Liver (tissue), 9 donors: Measurements from ENCODE around the gene CBLC. TPM values are rescaled to one million over a fixed set of nuclear protein-coding genes. Genes with fewer than 3 reads are reported as not detected.

Experiments used
- DNase-seq: peaks from one replicate; pipeline ENCODE4 v3.0.0-alpha.2; 2017; ENCODE audit warnings: low spot score
- H3K27ac ChIP-seq, 2 donors: one replicate each; pipeline ENCODE4 v1.7.0; 2013; ENCODE audit warnings: inconsistent platforms in 2 of 2, low read length in 2 of 2, control low read depth in 1 of 2, low read depth in 1 of 2, mild to moderate bottlenecking in 1 of 2
- H3K27me3 ChIP-seq, 4 donors: one replicate each; pipeline versions ENCODE4 v1.6.1 to v1.7.0; 2013; ENCODE audit warnings: low read length in 3 of 4, inconsistent platforms in 1 of 4, mild to moderate bottlenecking in 1 of 4, moderate library complexity in 1 of 4; ENCODE audit not compliant: control insufficient read depth in 4 of 4, insufficient read depth in 4 of 4
- H3K36me3 ChIP-seq, 4 donors: one replicate each; pipeline versions ENCODE4 v1.6.1 to v1.7.0; 2013; ENCODE audit warnings: low read length in 3 of 4, mild to moderate bottlenecking in 3 of 4, low read depth in 1 of 4, moderate library complexity in 1 of 4; ENCODE audit not compliant: control insufficient read depth in 4 of 4, insufficient read depth in 3 of 4
- H3K4me1 ChIP-seq, 4 donors: one replicate each; pipeline versions ENCODE4 v1.6.1 to v1.7.0; 2013; ENCODE audit warnings: low read length in 3 of 4, mild to moderate bottlenecking in 3 of 4, moderate library complexity in 1 of 4; ENCODE audit not compliant: control insufficient read depth in 4 of 4, insufficient read depth in 4 of 4
- H3K4me3 ChIP-seq, 3 donors: one replicate each; pipeline versions ENCODE4 v1.6.1 to v1.7.0; 2013; ENCODE audit warnings: low read length in 3 of 3, control low read depth in 1 of 3, low read depth in 1 of 3, mild to moderate bottlenecking in 1 of 3
- H3K9ac ChIP-seq, 2 donors: one replicate each; pipeline ENCODE4 v1.7.0; 2013; ENCODE audit warnings: low read length in 2 of 2, mild to moderate bottlenecking in 2 of 2, moderate library complexity in 2 of 2, control low read depth in 1 of 2, low read depth in 1 of 2
- H3K9me3 ChIP-seq, 4 donors: one replicate each; pipeline versions ENCODE4 v1.6.1 to v1.7.0; 2013; ENCODE audit warnings: low read length in 3 of 4; ENCODE audit not compliant: control insufficient read depth in 4 of 4
- ATF3 ChIP-seq: IDR thresholded peaks from 2 replicates; pipeline ENCODE4 v1.6.1; 2016; ENCODE audit warnings: antibody characterized with exemption
- CTCF ChIP-seq: fragments of 150-350 bp; IDR thresholded peaks from 2 replicates; pipeline ENCODE4 v1.5.1; 2017; ENCODE audit warnings: improper control_type of control experiment, low read depth, low read length; ENCODE audit not compliant: missing input control
- EGR1 ChIP-seq, 2 donors: IDR thresholded peaks; 2 replicates each; pipeline ENCODE4 v1.6.1; 2016 to 2018; ENCODE audit warnings: antibody characterized with exemption in 2 of 2, low read depth in 2 of 2
- FOXA1 ChIP-seq: IDR thresholded peaks from 2 replicates; pipeline ENCODE4 v1.6.1; 2016; ENCODE audit warnings: antibody characterized with exemption
- FOXA2 ChIP-seq: IDR thresholded peaks from 2 replicates; pipeline ENCODE4 v1.6.1; 2016; ENCODE audit warnings: antibody characterized with exemption
- GABPA ChIP-seq, 2 donors: IDR thresholded peaks in 1 of 2; conservative IDR thresholded peaks in 1 of 2; 2 replicates each; pipeline ENCODE4 v1.6.1; 2016; ENCODE audit warnings: antibody characterized with exemption in 2 of 2, mild to moderate bottlenecking in 1 of 2, moderate library complexity in 1 of 2
- HNF4A ChIP-seq, 2 donors: conservative IDR thresholded peaks; 2 replicates each; pipeline ENCODE4 v1.6.1; 2016; ENCODE audit warnings: antibody characterized with exemption in 2 of 2, mild to moderate bottlenecking in 2 of 2
- HNF4G ChIP-seq: IDR thresholded peaks from 2 replicates; pipeline ENCODE4 v1.6.1; 2016; ENCODE audit warnings: antibody characterized with exemption
- JUND ChIP-seq, 2 donors: IDR thresholded peaks; 2 replicates each; pipeline ENCODE4 v1.6.1; 2016; ENCODE audit warnings: antibody characterized with exemption in 2 of 2
- MAX ChIP-seq: IDR thresholded peaks from 2 replicates; pipeline ENCODE4 v1.6.1; 2016; ENCODE audit warnings: antibody characterized with exemption
- NR2F2 ChIP-seq: IDR thresholded peaks from 2 replicates; pipeline ENCODE4 v1.6.1; 2016; ENCODE audit warnings: antibody characterized with exemption
- RAD21 ChIP-seq, 2 donors: IDR thresholded peaks; 2 replicates each; pipeline ENCODE4 v1.6.1; 2016; ENCODE audit warnings: antibody characterized with exemption in 2 of 2, mild to moderate bottlenecking in 2 of 2
- REST ChIP-seq: IDR thresholded peaks from 2 replicates; pipeline ENCODE4 v1.6.1; 2016; ENCODE audit warnings: antibody characterized with exemption, mild to moderate bottlenecking
- RXRA ChIP-seq, 2 donors: IDR thresholded peaks; 2 replicates each; pipeline ENCODE4 v1.6.1; 2017 to 2018; ENCODE audit warnings: antibody characterized with exemption in 2 of 2, mild to moderate bottlenecking in 1 of 2
- SP1 ChIP-seq: IDR thresholded peaks from 2 replicates; pipeline ENCODE4 v1.6.1; 2018; ENCODE audit warnings: antibody characterized with exemption, mild to moderate bottlenecking
- TAF1 ChIP-seq: conservative IDR thresholded peaks from 2 replicates; pipeline ENCODE4 v1.6.1; 2016; ENCODE audit warnings: antibody characterized with exemption, mild to moderate bottlenecking
- YY1 ChIP-seq: IDR thresholded peaks from 2 replicates; pipeline ENCODE4 v1.6.1; 2016; ENCODE audit warnings: antibody characterized with exemption, mild to moderate bottlenecking
- ZBTB33 ChIP-seq: IDR thresholded peaks from 2 replicates; pipeline ENCODE4 v1.6.1; 2016; ENCODE audit warnings: antibody characterized with exemption
- WGBS: extraction: QIAGEN DNeasy Blood & Tissue Kit; methylation state at CpG from one replicate; pipeline ENCODE4 v1.1.7; 2013; 5-methylcytosine and 5-hydroxymethylcytosine counted together
- polyA plus RNA-seq, 2 donors: library from polyadenylated mRNA; stranded (reverse) in 1 of 2; unstranded in 1 of 2; fragments of 200-250 nt in 1 of 2; fragments of >200 nt in 1 of 2; fragmentation: Nextera tagmentation in 1 of 2; extraction: Ambion mirVana in 1 of 2; gene quantifications; one replicate each; pipeline versions ENCODE4 v1.2.1 to v1.2.3, GENCODE V29; 2013 to 2015
- total RNA-seq, 2 donors: library from RNA; depleted of rRNA; stranded (reverse); fragments of >200 nt; gene quantifications; one replicate each; pipeline ENCODE4 v1.2.3, GENCODE V29; 2014
- donor health status: healthy.
- donor health status: healthy.
- donor health status: healthy.
- donor health status: healthy.
- donor health status: healthy.

The CBLC gene
- total and polyA plus RNA-seq, 4 donors = 2.1 to 14.0 (median 8.8) TPM

GRCh38 chr19:44753626-44753931, 24.1 kb upstream of the CBLC start:
- peak overlapping the region; percentile 85 to 92 for H3K27ac ChIP-seq
- TF ChIP-seq CTCF = no peak
- TF ChIP-seq SP1 = peak; percentile 0
- peaks cover 17 to 35% (median 28%) of the 10 kb centered on the region in 4 donors for H3K36me3 ChIP-seq
- H3K9me3 ChIP-seq = no peaks in the 10 kb centered on the region
- H3K4me3 ChIP-seq = peak overlapping the region; percentile 51 to 60 (median 59)
- peak overlapping the region; percentile 63 to 66 for H3K9ac ChIP-seq
- under 1% methylated on average over 11 of the region's 11 CpGs for WGBS
- DNase-seq = no peak
- no peaks in the 10 kb centered on the region for H3K27me3 ChIP-seq
- peaks cover 27 to 55% (median 43%) of the 10 kb centered on the region in 4 donors for H3K4me1 ChIP-seq

- H3K4me1 ChIP-seq = peaks cover 27 to 55% (median 43%) of the 10 kb centered on the region in 4 donors
- peak overlapping the region; percentile 51 to 60 (median 59) for H3K4me3 ChIP-seq
- no peaks in the 10 kb centered on the region for H3K27me3 ChIP-seq
- TF ChIP-seq CTCF (no peak), TAF1 (no peak), EGR1 (IDR thresholded peaks at IDR 0.05; ENCODE audit: low read depth in 2 of 2) (peak; percentile 55 to 71), FOXA1 (no peak), ZBTB33 (peak; percentile 26), REST (peak; percentile 11), HNF4A (conservative IDR thresholded peaks at IDR 0.05) (peak; percentile 48 to 63), RXRA (IDR thresholded peaks at IDR 0.05) (peak; percentile 87 to 88), MAX (peak; percentile 78), RAD21 (IDR thresholded peaks at IDR 0.05) (peak; percentile 11 to 27), GABPA (IDR thresholded peaks at IDR 0.05 in 1 of 2, conservative IDR thresholded peaks at IDR 0.05 in 1 of 2) (peak in 1 of 2 donors; percentile 56), FOXA2 (no peak), JUND (IDR thresholded peaks at IDR 0.05) (peak; percentile 17 to 38), YY1 (peak; percentile 37), NR2F2 (peak; percentile 33), HNF4G (no peak), SP1 (peak; percentile 71), ATF3 (no peak)
- H3K27ac ChIP-seq = peak overlapping the region; percentile 85 to 92
- H3K36me3 ChIP-seq = peaks cover 18 to 37% (median 30%) of the 10 kb centered on the region in 4 donors
- peak overlapping the region; percentile 63 to 66 for H3K9ac ChIP-seq
- 1% methylated on average over 33 of the region's 33 CpGs for WGBS
- peak; percentile 64 for DNase-seq
- no peaks in the 10 kb centered on the region for H3K9me3 ChIP-seq
Observed at GRCh38 chr19:44753932-44754749, 23.5 kb upstream of the CBLC start.
